WTC11 (cell line): ENCODE data around the gene ABHD6. TPM values are rescaled to one million over a fixed set of nuclear protein-coding genes. Genes with fewer than 3 reads are reported as not detected.

ENCODE experiments used
- ATAC-seq: fragments of 200-7000 bp; cut with Tn5 transposase; 2 replicates; pipeline ENCODE4 v1.10.0; 2021; ENCODE audit warnings: mild to moderate bottlenecking, moderate library complexity
- CTCF ChIA-PET: fragments of 300-600 bp; sonication (Branson Sonifier 250); formaldehyde crosslinking; loops from one replicate; lab custom pipeline; 2021; ENCODE audit warnings: antibody characterized with exemption; lab: Charles Lee
- POLR2A ChIA-PET: fragments of 350-600 bp; sonication (Branson Sonifier 250); formaldehyde crosslinking; loops from one replicate; lab custom pipeline; 2021; ENCODE audit warnings: antibody characterized with exemption; lab: Charles Lee
- DNase-seq: peaks from one replicate; pipeline ENCODE4 v3.0.0; 2021; ENCODE audit warnings: low spot score
- H3K27ac Mint-ChIP-seq: 2 replicates; pipeline ENCODE4 v1.8.0; 2021; ENCODE audit warnings: mixed read lengths
- H3K27me3 Mint-ChIP-seq: 2 replicates; pipeline ENCODE4 v1.8.0; 2021; ENCODE audit warnings: low read depth, mild to moderate bottlenecking, moderate library complexity, mixed read lengths
- H3K36me3 Mint-ChIP-seq: 2 replicates; pipeline ENCODE4 v1.8.0; 2021; ENCODE audit warnings: mixed read lengths
- H3K4me1 Mint-ChIP-seq: 2 replicates; pipeline ENCODE4 v1.8.0; 2022; ENCODE audit warnings: mixed read lengths
- H3K4me3 Mint-ChIP-seq: 2 replicates; pipeline ENCODE4 v1.8.0; 2021; ENCODE audit warnings: mild to moderate bottlenecking, moderate library complexity, mixed read lengths
- H3K9me3 Mint-ChIP-seq: 2 replicates; pipeline ENCODE4 v1.8.0; 2021; ENCODE audit warnings: mixed read lengths
- ATF1 ChIP-seq: sonication (generic); formaldehyde crosslinking; IDR thresholded peaks from 2 replicates; pipeline ENCODE4 v1.8.1; 2023; ENCODE audit warnings: mild to moderate bottlenecking, moderate library complexity, missing genetic modification reagents
- ELF4 ChIP-seq: sonication (generic); formaldehyde crosslinking; IDR thresholded peaks from 2 replicates; pipeline ENCODE4 v1.8.1; 2022; ENCODE audit warnings: low read depth, mild to moderate bottlenecking, moderate library complexity, missing genetic modification reagents
- ESRRA ChIP-seq: sonication (generic); formaldehyde crosslinking; IDR thresholded peaks from 2 replicates; pipeline ENCODE4 v1.8.1; 2022; ENCODE audit warnings: mild to moderate bottlenecking, missing genetic modification reagents, borderline replicate concordance
- MYBL2 ChIP-seq: sonication (generic); formaldehyde crosslinking; IDR thresholded peaks from 2 replicates; pipeline ENCODE4 v1.8.1; 2023; ENCODE audit warnings: mild to moderate bottlenecking, moderate library complexity, missing genetic modification reagents
- NR3C1 ChIP-seq: sonication (generic); formaldehyde crosslinking; conservative IDR thresholded peaks from 2 replicates; pipeline ENCODE4 v1.8.1; 2023; ENCODE audit warnings: low read depth, mild to moderate bottlenecking, missing genetic modification reagents
- TEAD1 ChIP-seq: sonication (generic); formaldehyde crosslinking; IDR thresholded peaks from 2 replicates; pipeline ENCODE4 v1.8.0; 2022; ENCODE audit warnings: mild to moderate bottlenecking, missing genetic modification reagents
- ZNF219 ChIP-seq: sonication (generic); formaldehyde crosslinking; IDR thresholded peaks from 2 replicates; pipeline ENCODE4 v1.8.0; 2023; ENCODE audit warnings: missing genetic modification reagents, mild to moderate bottlenecking, borderline replicate concordance
- ZNF532 ChIP-seq: fragments of 250-450 bp; sonication (Bioruptor Pico); IDR thresholded peaks from 2 replicates; pipeline ENCODE4 v1.9.0; 2021; ENCODE audit warnings: mild to moderate bottlenecking, borderline replicate concordance
- ZNF671 ChIP-seq: fragments of 250-450 bp; sonication (Bioruptor Pico); IDR thresholded peaks from 2 replicates; pipeline ENCODE4 v1.8.0; 2021; ENCODE audit warnings: mild to moderate bottlenecking
- total RNA-seq: library from RNA; stranded (reverse); gene quantifications from 3 replicates; pipeline ENCODE4 v1.2.3, GENCODE V29; 2021
- TF ChIP-seq, protein P1 (sequence below): sonication (generic); formaldehyde crosslinking; IDR thresholded peaks from 2 replicates; pipeline ENCODE4 v1.8.1; 2022; ENCODE audit warnings: missing genetic modification reagents, borderline replicate concordance
- TF ChIP-seq, protein P2 (sequence below): sonication (generic); formaldehyde crosslinking; IDR thresholded peaks from 2 replicates; pipeline ENCODE4 v1.8.0; 2022; ENCODE audit warnings: mild to moderate bottlenecking, missing genetic modification reagents
- TF ChIP-seq, protein P3 (sequence below): sonication (generic); formaldehyde crosslinking; IDR thresholded peaks from 2 replicates; pipeline ENCODE4 v1.8.1; 2022; ENCODE audit warnings: mild to moderate bottlenecking, moderate library complexity, missing genetic modification reagents
- TF ChIP-seq, protein P4 (sequence below): sonication (generic); formaldehyde crosslinking; IDR thresholded peaks from 2 replicates; pipeline ENCODE4 v1.8.0; 2022; ENCODE audit warnings: mild to moderate bottlenecking, missing genetic modification reagents

ABHD6 gene
- total RNA-seq, 1 experiment from 2014 or later, result 5.4 TPM

- ChIA-PET POLR2A (no interaction called here), CTCF (interaction anchor here (0.7 to 1.0 kb wide), 2 partner anchors 20 to 21 kb away, joined by 3 to 4 read pairs; no protein-coding TSS in a partner anchor)
- TF ChIP-seq ZNF219 (CRISPR knock-in tag) (no peak), MYBL2 (CRISPR knock-in tag) (no peak), ESRRA (0 out of 2 replicates have a peak, but pooled peaks have one; percentile 23)
- Mint-ChIP-seq H3K9me3 (0 out of 2 replicates have a peak, but pooled peaks cover 3% of the 10 kb centered on the region), H3K27me3 (no peaks in the 10 kb centered on the region; the same call in 1 of the 2 replicates), H3K36me3 (no peaks in the 10 kb centered on the region), H3K27ac (no peak overlapping the region), H3K4me3 (no peak overlapping the region), H3K4me1 (no peaks in the 10 kb centered on the region)
- DNase-seq (no peak), ATAC-seq (no peak)
Measured at GRCh38 chr3:58207954-58208353, 29.6 kb upstream of the ABHD6 start.

DNA sequence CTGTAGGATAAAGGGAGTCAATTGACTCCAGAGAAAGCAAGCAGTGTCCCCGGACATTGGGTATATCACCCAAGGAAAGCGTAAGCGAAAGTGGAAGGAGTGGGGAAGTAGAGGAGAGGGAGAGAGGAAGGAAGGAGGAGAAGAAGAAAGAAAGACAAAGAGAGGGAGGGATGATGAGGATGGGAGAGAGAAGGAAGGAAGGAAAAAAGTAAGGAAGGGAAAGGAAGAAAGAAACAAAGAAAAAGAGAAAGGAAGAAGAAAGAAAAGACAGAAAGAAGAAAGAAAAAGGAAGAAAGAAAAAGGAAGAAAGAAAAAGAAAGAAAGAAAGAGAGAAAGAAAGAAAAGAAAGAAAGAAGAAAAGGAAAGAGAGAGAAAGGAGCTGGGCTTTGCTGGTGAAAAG lies 27.7 kb upstream of the ABHD6 start:
- no peak for DNase-seq
- TF ChIP-seq, protein P1, sequence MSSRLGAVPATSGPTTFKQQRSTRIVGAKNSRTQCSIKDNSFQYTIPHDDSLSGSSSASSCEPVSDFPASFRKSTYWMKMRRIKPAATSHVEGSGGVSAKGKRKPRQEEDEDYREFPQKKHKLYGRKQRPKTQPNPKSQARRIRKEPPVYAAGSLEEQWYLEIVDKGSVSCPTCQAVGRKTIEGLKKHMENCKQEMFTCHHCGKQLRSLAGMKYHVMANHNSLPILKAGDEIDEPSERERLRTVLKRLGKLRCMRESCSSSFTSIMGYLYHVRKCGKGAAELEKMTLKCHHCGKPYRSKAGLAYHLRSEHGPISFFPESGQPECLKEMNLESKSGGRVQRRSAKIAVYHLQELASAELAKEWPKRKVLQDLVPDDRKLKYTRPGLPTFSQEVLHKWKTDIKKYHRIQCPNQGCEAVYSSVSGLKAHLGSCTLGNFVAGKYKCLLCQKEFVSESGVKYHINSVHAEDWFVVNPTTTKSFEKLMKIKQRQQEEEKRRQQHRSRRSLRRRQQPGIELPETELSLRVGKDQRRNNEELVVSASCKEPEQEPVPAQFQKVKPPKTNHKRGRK, result peak; percentile 48; the same call in 1 of the 2 replicates
- TF ChIP-seq, protein P2, sequence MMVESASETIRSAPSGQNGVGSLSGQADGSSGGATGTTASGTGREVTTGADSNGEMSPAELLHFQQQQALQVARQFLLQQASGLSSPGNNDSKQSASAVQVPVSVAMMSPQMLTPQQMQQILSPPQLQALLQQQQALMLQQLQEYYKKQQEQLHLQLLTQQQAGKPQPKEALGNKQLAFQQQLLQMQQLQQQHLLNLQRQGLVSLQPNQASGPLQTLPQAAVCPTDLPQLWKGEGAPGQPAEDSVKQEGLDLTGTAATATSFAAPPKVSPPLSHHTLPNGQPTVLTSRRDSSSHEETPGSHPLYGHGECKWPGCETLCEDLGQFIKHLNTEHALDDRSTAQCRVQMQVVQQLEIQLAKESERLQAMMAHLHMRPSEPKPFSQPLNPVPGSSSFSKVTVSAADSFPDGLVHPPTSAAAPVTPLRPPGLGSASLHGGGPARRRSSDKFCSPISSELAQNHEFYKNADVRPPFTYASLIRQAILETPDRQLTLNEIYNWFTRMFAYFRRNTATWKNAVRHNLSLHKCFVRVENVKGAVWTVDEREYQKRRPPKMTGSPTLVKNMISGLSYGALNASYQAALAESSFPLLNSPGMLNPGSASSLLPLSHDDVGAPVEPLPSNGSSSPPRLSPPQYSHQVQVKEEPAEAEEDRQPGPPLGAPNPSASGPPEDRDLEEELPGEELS, result no peak
- no peak for TF ChIP-seq ELF4 (CRISPR knock-in tag)
- TF ChIP-seq ZNF532, result no peak
- Mint-ChIP-seq H3K4me3 (no peak overlapping the region), H3K36me3 (no peaks in the 10 kb centered on the region), H3K27ac (no peak overlapping the region), H3K4me1 (no peaks in the 10 kb centered on the region), H3K9me3 (0 out of 2 replicates have a peak, but pooled peaks cover 3% of the 10 kb centered on the region), H3K27me3 (no peaks in the 10 kb centered on the region; the same call in 1 of the 2 replicates)
- no peak for ATAC-seq
- ChIA-PET POLR2A (no interaction called here), CTCF (interaction anchor here (1.2 to 1.7 kb wide), 2 partner anchors 33 to 96 kb away, joined by 3 to 7 read pairs; partner anchors contain the start of genes HTD2 and RPP14)

GRCh38 chr3:58210761-58211460 lies 26.7 kb upstream of the ABHD6 start, which contains the start of gene DNASE1L3:
DNASE1L3 (minus strand) TSS chr3:58210972; CDS start chr3:58210906, 66 bp downstream.
- H3K4me1 Mint-ChIP-seq, result no peaks in the 10 kb centered on the region
- TF ChIP-seq TEAD1 (CRISPR knock-in tag) (no peak), ZNF532 (no peak), ATF1 (no peak), ZNF671 (CRISPR knock-in tag) (no peak), NR3C1 (CRISPR knock-in tag) (no peak)
- TF ChIP-seq, protein P3, sequence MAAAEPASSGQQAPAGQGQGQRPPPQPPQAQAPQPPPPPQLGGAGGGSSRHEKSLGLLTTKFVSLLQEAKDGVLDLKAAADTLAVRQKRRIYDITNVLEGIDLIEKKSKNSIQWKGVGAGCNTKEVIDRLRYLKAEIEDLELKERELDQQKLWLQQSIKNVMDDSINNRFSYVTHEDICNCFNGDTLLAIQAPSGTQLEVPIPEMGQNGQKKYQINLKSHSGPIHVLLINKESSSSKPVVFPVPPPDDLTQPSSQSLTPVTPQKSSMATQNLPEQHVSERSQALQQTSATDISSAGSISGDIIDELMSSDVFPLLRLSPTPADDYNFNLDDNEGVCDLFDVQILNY (CRISPR knock-in tag), result no peak
- TF ChIP-seq, protein P2, result no peak
- TF ChIP-seq, protein P4, sequence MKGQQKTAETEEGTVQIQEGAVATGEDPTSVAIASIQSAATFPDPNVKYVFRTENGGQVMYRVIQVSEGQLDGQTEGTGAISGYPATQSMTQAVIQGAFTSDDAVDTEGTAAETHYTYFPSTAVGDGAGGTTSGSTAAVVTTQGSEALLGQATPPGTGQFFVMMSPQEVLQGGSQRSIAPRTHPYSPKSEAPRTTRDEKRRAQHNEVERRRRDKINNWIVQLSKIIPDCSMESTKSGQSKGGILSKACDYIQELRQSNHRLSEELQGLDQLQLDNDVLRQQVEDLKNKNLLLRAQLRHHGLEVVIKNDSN (CRISPR knock-in tag), result no peak

More at GRCh38 chr3:58210761-58211460, 26.7 kb upstream of the ABHD6 start, which contains the start of gene DNASE1L3:
- POLR2A ChIA-PET, result no interaction called here
- H3K9me3 Mint-ChIP-seq, result 0 out of 2 replicates have a peak, but pooled peaks cover 3% of the 10 kb centered on the region
- no peak for ATAC-seq
- no peak for DNase-seq
- no peak within 1 kb of the TSS for H3K4me3 Mint-ChIP-seq
- CTCF ChIA-PET, result interaction anchor here (0.7 to 1.7 kb wide), 4 partner anchors 23 to 95 kb away, joined by 3 to 7 read pairs (median 3); partner anchors contain the start of genes HTD2 and RPP14
- H3K27me3 Mint-ChIP-seq, result no peaks in the 10 kb centered on the region; the same call in 1 of the 2 replicates
- no peaks in the 10 kb centered on the region for H3K36me3 Mint-ChIP-seq
- H3K27ac Mint-ChIP-seq, result no peak within 1 kb of the TSS
